AG04450 (cell line): ENCODE measurements around the gene APOBEC3C. TPM values are rescaled to one million over a fixed set of nuclear protein-coding genes. Genes with fewer than 3 reads are reported as not detected.
"Not testable (repeated sequence)": the region's sequence is repeated elsewhere in the genome, so short reads cannot be mapped to it uniquely, and the experiment has no call there.

Experiments used
- CTCF ChIA-PET: fragments of 300-600, 350-600 bp; formaldehyde crosslinking; extraction: SDS; loops from one replicate; lab custom pipeline; 2022; ENCODE audit warnings: antibody characterized with exemption, inconsistent platforms; lab: Charles Lee
- POLR2A ChIA-PET: fragments of 350-600 bp; formaldehyde crosslinking; extraction: SDS; loops from one replicate; lab custom pipeline; 2021; ENCODE audit warnings: antibody characterized with exemption, inconsistent platforms; lab: Yijun Ruan, JAX
- DNase-seq: peaks from one replicate; pipeline ENCODE4 v3.0.0-alpha.2; 2011; ENCODE audit warnings: low read depth, low spot score
- H3K27ac ChIP-seq: one replicate; pipeline ENCODE4 v1.5.1; 2012; ENCODE audit warnings: low read depth, low read length, control low read depth
- H3K27me3 ChIP-seq: one replicate; pipeline ENCODE4 v1.6.0; 2012; ENCODE audit warnings: low read length; ENCODE audit not compliant: control insufficient read depth, insufficient read depth
- H3K4me3 ChIP-seq: 2 replicates; pipeline ENCODE4 v1.5.1; 2011; ENCODE audit warnings: mild to moderate bottlenecking, low read depth, low read length, control low read depth
- H3K9me3 ChIP-seq: 2 replicates; pipeline ENCODE4 v1.5.1; 2012; ENCODE audit warnings: low read length; ENCODE audit not compliant: control insufficient read depth, insufficient read depth
- polyA plus RNA-seq: library from polyadenylated mRNA; depleted of rRNA; stranded (reverse); fragments of >200 nt; gene quantifications from 2 replicates; pipeline ENCODE4 v1.2.3, GENCODE V29; 2011
- TF ChIP-seq, protein P1 (sequence below): IDR thresholded peaks from 2 replicates; pipeline ENCODE4 v1.5.1; 2011; ENCODE audit warnings: low read depth, low read length, control low read depth, inconsistent platforms

Gene APOBEC3C
- polyA plus RNA-seq, 1 experiment, result 35.5 TPM

DNA sequence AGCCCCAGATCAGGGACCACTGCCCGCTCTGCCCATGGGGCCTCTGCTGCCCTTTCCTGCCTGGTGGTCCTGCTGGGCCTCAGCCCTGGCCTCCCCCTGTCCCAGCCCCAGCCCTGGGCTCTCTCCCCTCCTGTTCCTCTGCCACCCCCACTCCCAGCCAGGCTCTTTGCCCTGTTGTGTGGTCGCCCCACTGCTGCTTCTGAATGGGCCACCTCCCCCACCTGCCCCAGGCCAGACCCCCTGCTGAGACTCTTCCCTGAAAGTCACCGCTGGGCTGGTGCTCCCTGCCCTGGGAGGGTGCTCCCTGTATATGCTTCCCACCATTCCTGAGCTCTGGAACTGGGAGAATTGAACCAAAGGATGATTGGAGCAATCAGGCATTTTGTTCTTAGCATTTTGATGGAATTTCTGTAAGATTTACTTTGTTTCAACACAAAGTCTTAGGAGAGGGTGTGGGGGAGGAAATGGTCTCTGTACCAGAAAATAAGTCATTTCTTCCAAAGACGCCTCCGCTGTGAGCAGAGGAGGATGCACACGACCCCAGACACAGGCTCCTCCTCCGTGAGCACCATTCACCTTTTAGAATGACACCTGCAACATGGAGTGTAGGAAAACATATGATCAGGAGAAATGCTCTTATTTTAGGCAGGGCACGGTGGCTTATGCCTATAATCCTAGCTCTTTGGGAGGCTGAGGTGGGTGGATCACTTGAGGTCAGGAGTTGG is 26.7 kb upstream of the APOBEC3C start:
- H3K9me3 ChIP-seq, result peaks cover 10% of the 10 kb centered on the region
- POLR2A ChIA-PET, result no interaction called here
- no peaks in the 10 kb centered on the region for H3K27me3 ChIP-seq
- no peak overlapping the region for H3K4me3 ChIP-seq
- CTCF ChIA-PET, result no interaction called here
- TF ChIP-seq, protein P1, sequence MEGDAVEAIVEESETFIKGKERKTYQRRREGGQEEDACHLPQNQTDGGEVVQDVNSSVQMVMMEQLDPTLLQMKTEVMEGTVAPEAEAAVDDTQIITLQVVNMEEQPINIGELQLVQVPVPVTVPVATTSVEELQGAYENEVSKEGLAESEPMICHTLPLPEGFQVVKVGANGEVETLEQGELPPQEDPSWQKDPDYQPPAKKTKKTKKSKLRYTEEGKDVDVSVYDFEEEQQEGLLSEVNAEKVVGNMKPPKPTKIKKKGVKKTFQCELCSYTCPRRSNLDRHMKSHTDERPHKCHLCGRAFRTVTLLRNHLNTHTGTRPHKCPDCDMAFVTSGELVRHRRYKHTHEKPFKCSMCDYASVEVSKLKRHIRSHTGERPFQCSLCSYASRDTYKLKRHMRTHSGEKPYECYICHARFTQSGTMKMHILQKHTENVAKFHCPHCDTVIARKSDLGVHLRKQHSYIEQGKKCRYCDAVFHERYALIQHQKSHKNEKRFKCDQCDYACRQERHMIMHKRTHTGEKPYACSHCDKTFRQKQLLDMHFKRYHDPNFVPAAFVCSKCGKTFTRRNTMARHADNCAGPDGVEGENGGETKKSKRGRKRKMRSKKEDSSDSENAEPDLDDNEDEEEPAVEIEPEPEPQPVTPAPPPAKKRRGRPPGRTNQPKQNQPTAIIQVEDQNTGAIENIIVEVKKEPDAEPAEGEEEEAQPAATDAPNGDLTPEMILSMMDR, result no peak
- no peak overlapping the region for H3K27ac ChIP-seq
- no peak for DNase-seq

DNA sequence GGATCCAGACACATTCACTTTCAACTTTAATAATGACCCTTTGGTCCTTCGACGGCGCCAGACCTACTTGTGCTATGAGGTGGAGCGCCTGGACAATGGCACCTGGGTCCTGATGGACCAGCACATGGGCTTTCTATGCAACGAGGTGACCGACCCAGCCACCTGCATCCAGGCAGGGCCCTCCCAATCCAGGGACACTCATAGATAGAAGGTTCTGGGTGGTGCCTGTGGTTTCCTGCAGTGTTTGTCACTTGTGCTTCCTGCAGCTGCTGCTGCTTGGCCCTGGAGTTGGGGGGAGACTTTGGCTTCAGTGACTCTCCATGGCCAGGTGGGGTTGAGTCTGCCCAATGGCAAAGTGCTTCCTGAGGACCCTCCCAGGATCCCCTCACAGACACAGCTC is 24.6 kb upstream of the APOBEC3C start:
- ChIA-PET POLR2A (no interaction called here), CTCF (no interaction called here)
- DNase-seq, result no peak
- Histone ChIP-seq H3K9me3 (no peaks in the 10 kb centered on the region), H3K27me3 (no peaks in the 10 kb centered on the region), H3K27ac (no peak overlapping the region), H3K4me3 (no peak overlapping the region)
- TF ChIP-seq, protein P1, result no peak

DNA sequence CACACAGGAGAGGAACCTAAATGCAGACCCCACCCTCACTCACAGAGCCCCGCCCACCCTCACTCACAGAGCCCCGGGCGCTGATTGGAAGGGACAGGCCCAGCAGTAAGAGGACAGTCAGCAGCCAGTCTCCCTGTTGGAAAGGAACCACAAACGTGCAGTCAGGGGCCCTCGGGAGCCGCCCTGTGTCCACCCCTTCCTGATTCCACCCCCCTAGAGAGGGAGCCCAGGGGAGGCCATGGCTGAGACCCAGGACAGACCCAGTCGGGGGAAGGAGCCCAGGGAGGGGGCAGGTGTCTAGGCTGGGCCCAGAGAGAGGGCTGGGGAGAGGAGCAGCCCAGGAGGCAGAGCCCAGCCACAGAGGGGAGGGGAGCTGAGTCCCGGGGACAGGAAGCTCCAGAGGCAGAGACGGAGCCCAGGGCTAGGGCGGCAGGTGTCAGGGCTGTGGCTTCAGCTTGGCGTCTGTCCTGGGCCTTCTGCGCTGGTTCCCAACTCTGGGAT is 21.1 kb upstream of the APOBEC3C start:
- H3K9me3 ChIP-seq, DNase-seq, H3K4me3 ChIP-seq, CTCF ChIA-PET, POLR2A ChIA-PET, H3K27ac ChIP-seq, H3K27me3 ChIP-seq: not testable (repeated sequence)

DNA sequence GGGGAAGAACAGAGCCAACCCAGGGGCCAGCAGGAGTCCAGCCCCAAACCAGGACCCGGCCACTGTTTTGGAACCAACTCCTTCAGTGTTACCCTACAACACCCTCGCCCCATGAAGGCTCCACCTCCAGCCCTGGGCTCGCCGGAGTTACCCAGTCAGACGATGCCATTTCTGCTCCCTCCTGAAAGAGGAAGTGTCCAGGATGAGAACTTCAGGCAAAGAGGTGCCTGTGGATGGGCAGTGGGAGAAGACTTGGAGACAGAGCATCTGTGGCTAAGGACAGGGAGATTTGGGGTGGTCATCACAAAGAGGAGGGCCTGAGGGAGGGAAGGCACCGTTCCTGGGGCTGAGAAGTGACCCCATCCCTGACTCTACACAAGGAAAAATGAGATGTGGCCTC is 18.0 kb upstream of the APOBEC3C start:
- Histone ChIP-seq H3K27me3 (peaks cover 4% of the 10 kb centered on the region), H3K27ac (no peak overlapping the region), H3K9me3 (no peaks in the 10 kb centered on the region), H3K4me3 (no peak overlapping the region)
- CTCF ChIA-PET, result no interaction called here
- DNase-seq, result no peak
- POLR2A ChIA-PET, result no interaction called here
- TF ChIP-seq, protein P1, result no peak

DNA sequence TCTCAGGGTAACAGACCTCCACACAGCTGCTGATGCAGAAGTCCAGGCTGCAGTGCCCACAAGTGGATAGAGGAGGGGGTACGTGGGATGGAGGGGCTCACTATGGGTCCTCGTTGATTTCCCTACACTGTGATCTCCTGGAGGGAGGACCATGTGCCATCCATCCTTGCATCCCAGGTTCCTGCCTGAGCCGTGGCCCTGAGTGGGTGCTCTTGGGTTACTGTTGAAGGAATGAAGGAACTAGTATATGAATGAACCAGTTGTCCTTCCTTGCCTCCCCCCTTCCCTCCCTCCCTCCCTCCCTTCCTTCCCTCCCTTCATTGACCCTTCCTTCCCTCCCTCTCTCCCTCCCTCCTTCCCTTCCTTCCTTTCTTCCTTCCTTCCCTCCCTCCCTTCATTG is 16.5 kb upstream of the APOBEC3C start:
- H3K4me3 ChIP-seq, result no peak overlapping the region
- H3K9me3 ChIP-seq, result no peaks in the 10 kb centered on the region
- CTCF ChIA-PET, result no interaction called here
- no peak overlapping the region for H3K27ac ChIP-seq
- POLR2A ChIA-PET, result no interaction called here
- DNase-seq, result no peak
- H3K27me3 ChIP-seq, result peaks cover 4% of the 10 kb centered on the region
- TF ChIP-seq, protein P1, result no peak
